ENCODE data around the gene TBC1D9B.

TBC1D9B gene

DNA sequence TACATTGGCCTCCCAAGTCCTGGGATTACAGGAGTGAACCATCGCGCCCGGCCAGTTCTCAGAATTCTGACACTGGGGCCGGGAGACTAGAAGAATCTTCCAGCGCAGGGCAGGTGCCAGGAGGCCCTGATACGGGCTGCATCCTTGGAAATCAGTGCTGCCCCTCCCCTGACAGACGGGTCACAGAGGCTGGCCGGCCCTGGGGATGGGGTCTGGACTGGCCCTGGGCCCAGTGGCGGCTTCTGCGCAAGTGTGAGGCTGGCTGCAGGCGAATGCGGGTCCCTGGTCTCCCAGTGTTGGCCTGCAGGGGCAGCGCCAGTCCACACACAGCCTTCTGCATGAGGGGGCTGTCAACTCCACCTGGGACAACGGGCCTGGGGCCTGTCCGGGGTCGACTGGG, 831 bp upstream of the TBC1D9B start:
- in situ Hi-C loops (cut with MboI; ENCODE audit: low sequenced_read_pairs): no loop called here

DNA sequence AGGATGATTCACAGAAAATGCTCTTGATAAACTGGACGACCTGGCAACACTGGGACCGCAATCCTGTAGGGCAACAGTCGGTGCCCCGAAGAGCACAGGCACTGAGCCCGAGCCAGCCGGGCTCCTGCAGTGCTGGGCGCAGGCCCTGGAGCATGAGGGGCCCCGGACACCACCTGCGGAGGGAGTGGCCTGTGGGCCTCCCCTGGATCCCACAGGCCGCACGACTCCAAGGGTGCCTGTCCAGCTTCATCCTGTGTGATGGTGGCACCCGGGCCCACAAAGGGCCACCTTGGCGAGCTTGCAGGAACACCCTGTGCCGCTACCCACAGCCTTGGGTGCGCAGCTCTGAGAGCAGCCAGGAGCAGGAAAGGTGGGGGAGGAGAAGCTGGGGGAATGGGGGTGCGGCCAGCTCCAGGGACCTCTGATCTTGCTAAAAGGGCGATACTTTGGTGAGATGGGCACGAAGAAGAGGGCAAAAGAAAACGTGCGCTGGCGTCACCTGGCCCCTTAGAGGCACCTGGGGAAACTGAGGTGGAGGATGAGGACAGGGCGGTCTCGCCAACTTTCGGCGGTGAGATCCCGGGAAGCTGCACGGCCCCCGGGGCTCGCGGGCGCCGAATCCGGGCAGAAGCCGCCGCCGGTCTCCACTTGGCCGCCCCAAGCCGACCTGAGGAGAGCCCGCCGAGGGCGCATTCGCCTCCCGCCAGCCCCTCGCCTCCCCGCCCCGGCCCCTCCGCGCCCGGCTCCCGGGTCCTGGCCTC, 722 bp downstream of the TBC1D9B start:
- in situ Hi-C loops (cut with MboI; ENCODE audit: low sequenced_read_pairs): no loop called here

DNA sequence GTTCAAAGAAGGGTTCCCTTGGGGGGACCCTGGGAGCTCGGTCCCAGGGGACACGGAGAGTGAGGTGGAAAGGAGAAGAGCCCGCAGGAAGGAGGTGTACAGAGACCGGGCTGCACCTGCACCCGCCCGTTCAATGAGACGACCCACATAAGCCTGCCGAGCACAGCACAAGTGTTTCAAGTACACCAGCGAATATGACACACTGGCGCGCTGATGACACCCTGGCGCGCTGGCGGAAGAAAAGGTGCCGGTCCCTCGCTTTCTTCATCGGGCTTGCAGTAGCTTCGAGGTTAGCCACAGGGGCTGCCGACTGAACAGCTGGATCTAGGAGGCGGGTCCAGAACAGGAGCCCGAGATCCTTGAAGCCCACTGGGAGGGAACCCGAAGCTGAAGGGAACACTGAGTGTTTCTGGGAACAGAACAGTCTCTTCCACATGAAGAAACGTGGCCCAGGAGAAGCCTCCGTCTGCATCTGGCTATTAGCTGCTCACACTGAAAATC, 1.4 kb downstream of the TBC1D9B start:
- in situ Hi-C loops (cut with MboI; ENCODE audit: low sequenced_read_pairs): no loop called here

DNA sequence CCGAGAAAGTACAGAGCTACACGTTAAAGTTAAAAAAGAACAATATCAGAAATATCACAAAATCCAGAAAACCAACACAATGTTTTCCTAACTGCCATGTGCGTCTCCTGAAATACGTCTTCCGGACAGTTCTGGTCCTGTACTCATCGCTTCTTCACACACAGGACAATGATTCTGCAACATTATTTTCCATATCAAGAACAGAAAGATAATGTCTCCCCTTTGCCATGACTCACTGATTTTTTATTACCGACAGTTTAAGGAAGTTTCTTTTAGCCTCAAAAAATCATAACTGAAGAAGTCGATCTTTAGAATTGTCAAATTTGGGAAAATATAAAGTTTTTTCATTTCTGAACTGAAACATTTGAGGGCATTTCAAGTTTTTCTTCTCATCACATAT, 2.5 kb downstream of the TBC1D9B start:
- in situ Hi-C loops (cut with MboI; ENCODE audit: low sequenced_read_pairs): no loop called here

DNA sequence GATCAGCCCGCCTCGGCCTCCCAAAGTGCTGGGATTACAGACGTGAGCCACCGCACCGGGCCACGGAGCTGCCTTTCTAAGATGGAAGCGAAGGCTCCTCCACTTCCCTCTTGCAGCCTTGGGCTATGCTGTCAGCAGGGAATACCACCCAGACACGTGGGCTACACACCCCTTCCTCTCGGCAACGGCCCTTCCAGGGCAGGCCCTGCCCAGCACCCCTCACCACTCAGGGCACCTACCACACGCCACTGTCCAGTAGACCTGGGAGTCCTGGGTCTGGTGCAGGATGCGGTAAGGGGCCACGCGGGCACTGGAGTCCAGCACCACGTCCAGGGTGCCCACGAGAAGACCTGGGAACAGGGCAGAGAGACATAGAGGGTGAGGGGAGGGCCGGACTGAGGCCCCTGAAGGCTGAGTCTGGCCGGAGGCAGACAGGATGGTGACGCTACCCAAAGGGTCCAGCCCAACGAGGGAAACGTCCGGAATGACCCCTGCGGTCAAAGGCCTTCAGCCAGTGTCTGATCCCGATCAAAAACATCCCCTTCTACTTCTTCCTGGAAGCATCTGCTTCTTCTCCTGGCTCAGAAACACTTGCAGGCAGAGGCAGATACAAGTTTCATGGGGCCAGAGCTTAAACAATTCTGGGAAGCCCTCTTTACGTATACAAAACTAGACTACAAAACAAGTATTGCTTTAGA, 3.1 kb downstream of the TBC1D9B start:
- in situ Hi-C loops (cut with MboI; ENCODE audit: low sequenced_read_pairs): no loop called here

DNA sequence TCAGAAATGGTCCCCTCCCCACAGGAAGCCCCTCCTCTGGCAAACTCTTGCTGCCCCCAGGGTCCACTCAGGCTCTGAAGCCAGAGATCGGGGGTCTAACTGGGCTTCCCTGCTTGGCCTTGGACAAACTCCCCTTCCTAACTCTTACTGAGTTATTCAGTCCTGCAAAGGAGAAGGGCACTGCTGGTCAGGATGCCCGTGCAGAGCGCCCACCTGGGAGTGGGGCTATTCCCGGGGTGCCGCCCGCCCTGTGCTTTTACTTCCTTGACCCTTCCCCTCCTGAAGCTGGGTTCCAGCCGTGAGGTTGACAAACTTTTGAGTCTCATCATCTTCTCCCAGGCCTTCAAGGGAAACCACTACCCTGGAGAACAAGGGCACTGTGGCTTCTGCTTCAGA, 4.9 kb downstream of the TBC1D9B start:
- in situ Hi-C loops (cut with MboI; ENCODE audit: low sequenced_read_pairs): no loop called here

DNA sequence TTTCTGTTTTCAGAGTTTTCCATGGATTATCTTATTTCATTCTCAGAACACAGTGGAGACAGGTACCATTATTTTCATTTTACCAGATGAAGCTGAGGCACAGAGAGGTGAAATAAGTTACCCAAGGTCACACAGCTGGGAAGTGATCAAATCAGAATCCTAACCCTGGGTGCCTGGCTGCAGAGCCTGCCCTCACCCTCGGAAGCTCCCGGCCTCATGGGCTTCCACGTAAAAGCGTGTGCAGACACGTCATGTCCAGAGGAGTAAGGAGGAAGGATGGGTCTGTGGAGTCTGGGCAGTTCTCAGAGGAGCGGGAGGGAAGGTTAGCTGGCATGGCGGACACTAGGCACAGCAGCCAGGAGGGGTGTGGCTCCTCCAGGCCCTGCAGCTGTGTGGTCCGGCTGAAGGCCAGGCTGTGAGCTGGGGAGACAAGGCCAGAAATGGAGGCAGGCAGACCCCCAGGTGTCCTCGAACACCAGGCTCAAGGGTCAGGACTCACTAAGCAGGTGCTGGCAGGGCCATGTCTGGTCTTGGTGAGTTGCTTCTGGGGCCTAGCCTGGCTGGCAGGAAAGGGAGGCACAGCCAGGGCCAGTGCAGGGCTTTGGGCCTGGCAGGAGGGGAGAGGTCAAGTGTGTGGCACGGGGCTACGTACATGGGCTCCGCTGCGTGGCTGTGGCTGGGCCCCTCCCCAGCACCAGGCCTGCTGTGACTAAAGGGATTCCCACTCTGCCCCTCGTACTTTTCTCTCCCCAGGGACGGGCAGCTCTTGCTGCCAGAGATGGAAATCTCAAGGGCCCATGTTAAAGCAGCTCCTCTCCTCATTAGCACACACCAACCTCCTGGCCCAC, 5.6 kb downstream of the TBC1D9B start:
- in situ Hi-C loops (cut with MboI; ENCODE audit: low sequenced_read_pairs): no loop called here

DNA sequence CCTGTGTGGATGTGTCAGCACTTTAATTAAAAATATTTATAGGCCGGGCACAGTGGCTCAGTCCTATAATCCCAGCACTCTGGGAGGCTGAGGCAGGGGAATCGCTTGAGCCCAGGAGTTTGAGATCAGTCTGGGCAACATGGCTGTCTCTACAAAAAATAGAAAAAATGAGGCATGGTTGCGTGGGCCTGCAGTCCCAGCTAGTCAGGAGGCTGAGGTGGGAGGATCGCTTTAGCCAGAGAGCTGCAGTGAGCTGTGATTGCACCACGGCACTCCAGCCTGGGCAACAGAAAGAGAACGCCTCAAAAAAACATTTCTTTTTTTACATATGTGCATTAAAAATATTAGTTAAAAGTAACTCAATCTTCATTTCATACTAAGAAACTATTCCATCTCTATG, 6.2 kb downstream of the TBC1D9B start:
- in situ Hi-C loops (cut with MboI; ENCODE audit: low sequenced_read_pairs): no loop called here

DNA sequence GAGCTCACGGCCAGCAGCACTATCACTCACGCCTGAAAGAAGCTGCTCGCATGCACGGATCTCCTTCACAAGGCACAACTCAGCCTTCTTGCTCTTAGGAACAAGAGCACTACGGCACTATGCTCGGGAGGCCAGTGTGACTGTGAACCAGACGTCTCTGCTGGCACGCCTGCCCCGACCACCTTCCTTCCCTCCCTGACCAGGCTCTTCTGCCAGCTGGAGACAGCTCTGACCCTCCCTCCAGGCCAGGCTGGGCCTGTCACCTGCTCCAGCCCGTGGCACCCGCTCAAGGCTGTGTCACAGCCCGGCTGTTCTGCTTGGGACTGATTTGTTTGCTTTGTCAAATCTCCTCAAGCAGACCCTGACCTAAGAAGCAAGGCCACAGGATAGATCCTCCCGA, 7.0 kb downstream of the TBC1D9B start:
- in situ Hi-C loops (cut with MboI; ENCODE audit: low sequenced_read_pairs): no loop called here

DNA sequence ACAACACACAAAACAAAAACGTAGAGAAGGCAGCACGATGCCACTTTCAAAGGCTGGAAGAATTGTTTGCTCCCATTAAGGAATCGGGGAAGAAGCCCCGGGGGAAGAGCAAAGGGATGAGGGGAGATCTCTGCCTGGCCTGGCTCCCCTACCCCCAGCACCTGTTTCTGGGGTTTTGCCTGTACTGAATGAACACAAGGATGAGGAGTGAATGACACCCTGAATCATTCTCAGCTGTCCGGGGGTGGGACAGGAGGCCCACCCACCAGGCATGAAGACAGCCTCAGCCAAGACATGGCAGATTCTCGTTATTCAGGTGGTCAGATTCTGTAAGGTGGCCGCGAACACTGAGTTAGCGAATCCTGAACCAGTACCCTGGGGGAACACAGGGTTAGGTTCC, 7.5 kb downstream of the TBC1D9B start:
- in situ Hi-C loops (cut with MboI; ENCODE audit: low sequenced_read_pairs): no loop called here

DNA sequence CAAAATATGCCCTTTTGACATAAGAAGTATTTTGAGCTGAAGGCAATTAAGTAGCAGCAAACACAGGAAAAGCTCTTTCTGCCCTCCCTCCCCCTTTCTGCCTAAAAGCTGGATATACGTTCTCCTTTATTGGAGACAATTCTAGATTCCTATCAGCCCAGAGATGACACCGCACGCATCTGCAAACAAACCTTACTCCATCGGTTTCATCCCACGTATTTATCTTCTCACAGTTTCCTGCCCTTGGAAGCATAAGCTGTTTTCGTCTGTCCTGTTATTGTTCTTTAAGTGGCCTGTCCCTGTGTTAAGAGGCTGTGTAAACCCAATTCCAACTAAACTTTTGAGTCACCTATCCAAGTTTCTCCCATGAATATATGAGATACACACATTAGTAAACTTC, 11.8 kb downstream of the TBC1D9B start:
- in situ Hi-C loops (cut with MboI; ENCODE audit: low sequenced_read_pairs): no loop called here

DNA sequence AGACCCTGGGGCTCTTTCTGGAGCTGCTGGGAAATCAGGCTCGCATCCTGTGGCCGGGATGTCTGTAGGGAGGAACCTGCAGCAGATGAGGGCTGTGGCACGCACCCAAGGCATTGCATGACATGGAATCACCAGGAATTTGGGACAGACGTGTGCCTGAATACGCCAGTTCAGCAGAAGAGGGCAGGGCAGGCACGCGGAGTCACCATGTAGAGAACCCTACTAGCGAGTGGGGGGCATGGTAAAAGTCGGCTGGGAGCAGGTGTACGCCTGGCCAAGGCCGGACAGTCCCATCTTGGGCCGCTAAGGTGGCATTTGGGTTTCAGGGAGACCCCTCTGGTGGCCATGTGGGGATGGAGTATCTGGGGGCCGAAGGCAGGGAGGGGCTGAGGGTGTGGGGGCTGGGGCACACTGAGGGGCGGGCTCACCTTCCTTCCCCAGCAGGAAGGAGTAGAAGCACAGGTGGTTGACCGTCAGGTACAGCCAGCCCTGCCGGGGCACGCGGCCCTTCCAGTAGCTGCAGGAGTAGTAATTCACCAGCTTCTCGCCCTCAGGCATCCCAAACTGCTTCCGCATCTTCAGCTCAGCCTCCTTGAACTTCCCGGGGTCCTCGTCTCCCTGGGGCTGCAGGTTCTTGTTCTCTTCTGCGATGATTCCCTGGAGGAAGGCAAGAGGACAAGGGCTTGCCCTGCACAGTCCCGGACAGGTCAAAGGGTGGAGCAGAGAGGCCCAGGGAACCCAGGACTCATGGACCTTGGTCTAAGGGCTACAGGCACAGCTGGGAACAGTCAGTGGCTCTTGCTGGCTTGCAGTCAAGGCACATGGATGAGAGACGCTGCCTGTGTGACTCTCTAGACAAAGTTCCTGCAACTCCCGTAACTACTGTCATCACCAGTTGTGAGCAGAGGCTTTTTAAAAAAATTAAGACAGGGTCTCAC, 13.5 kb downstream of the TBC1D9B start:
- in situ Hi-C loops (cut with MboI; ENCODE audit: low sequenced_read_pairs): no loop called here

DNA sequence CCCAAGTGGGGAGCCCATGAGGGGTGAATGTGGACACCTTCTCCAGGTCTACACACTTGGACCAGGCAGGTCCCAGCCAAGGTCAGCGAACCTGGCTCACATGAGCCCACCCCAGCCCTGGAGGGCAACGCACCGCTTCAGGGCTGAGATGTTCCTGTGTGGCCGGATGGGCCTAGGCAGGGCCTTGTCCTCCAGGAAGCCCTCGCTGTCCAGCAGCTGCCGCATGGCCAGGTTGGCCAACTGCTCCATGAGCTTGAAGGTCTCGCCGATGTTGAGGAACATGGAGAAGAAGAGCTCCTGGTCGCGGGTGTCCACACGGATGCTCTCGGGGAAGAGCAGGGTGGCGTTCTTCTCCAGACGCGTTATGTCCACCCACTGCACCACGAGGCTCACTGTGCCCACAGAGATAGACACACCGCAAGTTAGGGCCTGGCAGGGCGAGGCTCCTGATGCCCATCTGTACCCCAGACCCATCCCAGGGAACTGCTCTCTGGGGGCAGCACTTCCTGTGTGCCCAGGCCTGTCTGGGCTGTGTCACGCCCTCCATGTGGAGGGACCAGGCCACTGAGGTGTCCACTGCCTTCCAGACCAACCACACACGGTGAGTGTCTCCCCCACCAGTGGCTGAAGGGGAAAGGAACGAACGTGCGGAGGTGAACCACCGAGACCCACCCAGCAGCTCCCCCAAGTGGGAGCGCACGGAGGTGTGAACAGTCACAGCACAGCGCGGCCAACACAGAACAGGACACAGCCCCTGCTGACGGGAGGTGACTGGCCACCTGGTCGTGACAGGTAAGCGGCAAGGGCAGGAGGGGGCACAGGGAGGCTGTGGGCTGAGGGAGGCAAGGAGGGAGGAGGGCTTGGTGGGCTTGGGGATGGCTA, 14.4 kb downstream of the TBC1D9B start:
- in situ Hi-C loops (cut with MboI; ENCODE audit: low sequenced_read_pairs): no loop called here

DNA sequence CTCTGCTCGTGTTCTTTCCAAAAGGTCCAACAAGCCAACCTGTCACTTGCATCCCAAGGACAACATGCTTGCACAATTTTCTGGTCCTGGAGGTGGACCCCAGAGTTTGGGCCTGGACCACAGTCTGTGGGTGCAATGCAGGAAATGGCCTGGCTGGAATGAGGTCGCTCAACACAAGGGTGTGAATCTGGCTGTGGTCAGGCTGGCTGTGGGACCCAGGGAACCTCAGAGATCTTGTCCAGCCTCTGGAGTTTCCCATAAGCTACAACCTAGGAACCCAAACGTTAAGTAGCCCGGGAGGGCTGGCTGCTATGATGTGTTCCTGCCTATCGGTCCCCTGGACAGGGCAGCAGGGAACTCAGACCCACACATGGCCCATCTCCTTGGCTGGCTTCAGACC, 15.4 kb downstream of the TBC1D9B start:
- in situ Hi-C loops (cut with MboI; ENCODE audit: low sequenced_read_pairs): no loop called here

DNA sequence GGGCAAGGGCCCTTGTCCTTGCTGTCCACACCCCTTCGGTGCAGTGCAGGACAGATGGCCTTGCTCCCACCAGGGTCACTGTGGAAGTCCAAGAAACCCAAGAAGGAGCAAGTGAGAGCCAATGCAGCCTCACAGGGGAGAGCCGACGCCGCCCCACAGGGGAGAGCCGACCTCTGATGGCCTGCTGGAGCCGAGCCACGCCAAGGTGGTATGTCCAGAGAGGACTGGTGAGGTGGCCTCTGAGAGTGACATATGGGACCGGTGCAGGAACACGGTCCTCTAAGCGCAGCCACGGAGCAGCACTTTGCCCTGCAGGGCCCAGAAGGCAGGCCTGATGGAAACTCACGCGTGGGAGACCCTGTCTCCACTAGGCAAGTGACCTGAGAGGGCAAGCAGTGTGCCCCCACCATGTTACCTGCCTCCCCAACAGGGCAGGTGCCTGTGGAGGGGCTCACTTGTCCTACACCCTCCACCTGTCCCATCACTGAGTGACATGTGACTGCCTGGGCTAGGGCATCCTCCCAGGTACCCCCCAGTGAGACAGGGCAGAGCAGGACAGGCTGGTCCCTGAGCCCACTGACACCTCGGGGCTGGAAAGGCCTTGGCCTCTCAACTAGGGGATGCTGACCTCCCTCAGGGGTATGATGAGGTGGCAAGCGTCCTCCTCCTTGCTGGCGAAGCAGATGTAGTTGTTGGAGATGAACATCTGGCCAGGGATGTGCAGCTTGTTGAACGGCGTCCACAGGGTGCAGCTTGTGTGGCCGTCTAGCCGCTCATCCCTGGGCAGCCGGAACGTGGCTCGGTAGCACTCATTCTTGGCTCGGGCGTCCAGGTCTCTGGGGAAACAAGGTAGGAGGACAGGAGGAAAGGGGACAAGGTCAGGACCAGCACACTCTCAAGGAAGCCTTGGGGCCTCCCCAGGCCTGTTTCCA, 16.7 kb downstream of the TBC1D9B start:
- in situ Hi-C loops (cut with MboI; ENCODE audit: low sequenced_read_pairs): no loop called here

DNA sequence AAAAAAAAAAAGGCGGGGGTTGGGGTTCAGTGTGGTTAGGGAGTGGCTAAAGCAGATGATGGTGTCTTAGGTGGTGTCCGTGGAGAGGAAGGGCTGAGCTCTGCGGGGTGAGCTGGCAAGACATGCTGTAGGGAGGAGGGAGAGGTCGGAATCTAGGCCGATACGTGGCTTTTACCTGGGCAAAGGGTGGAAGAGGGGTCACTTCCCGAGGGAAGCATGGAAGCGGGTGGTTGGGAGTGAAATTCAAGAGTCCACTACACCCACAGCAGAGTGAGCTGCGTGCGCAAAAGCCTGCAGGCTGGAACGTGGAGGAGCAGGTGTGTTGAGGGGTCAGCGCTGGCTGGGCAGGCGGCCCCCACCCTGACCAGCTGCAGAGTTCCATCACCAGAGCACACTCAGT, 17.8 kb downstream of the TBC1D9B start:
- in situ Hi-C loops (cut with MboI; ENCODE audit: low sequenced_read_pairs): no loop called here

DNA sequence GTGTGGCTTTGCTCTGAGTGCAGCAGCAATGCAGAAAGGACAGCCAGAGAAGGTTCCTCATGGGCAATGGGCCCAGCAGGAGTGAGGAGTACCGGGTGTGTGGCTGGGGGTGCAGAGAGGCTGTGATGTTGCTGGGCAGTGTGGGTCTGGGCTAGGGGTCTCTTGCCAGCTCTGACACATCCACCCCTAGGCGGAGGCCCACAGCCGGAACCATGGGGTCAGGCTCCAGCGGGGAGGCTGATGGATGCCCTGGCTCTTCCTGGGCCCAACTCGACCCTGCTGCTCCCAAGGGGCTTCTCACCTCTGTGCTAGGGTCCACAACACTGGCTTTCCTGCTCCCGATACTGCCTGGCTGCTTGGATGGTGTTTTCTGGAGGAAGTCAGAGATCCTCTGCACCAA, 19.9 kb downstream of the TBC1D9B start:
- in situ Hi-C loops (cut with MboI; ENCODE audit: low sequenced_read_pairs): no loop called here

DNA sequence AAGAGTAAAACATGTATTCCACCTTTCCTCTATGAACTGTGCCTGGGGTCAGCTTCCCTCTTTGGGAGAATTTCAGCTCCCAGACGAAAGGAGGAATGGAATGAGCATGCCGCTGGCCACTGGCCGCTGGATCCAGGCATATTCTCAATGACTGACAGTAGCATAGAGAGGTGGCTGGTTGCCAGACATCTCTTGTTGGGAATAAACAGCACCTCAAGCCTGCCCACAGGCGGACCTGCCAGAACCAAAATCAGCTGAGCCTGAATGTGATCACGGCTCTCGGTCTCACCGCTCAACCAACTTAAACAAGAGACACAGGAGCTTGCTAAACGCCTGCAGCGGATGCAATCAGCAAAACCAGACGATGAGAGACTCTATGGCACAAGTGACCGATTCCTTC, 20.6 kb downstream of the TBC1D9B start:
- in situ Hi-C loops (cut with MboI; ENCODE audit: low sequenced_read_pairs): no loop called here
